ENCODE data around the gene NKRF.
A peak's percentile ranks its signal among the peaks of the same experiment; 100 is the strongest.

The NKRF gene

GRCh38 chrX:119607018-119607389 lies 780 bp upstream of the NKRF start:
- DNase-seq: no peak

GRCh38 chrX:119605464-119606279 lies 552 bp downstream of the NKRF start:
- DNase-seq: peak in 1 of 2 experiments; percentile 25

- DNase-seq: no peak
Measured at GRCh38 chrX:119604766-119605463, 1.3 kb downstream of the NKRF start.

GRCh38 chrX:119602701-119603255 lies 3.4 kb downstream of the NKRF start:
- DNase-seq: no peak

GRCh38 chrX:119589810-119590209 lies 16.4 kb downstream of the NKRF start:
- DNase-seq: no peak

- no peak for DNase-seq
Measured at GRCh38 chrX:119583431-119584059, 22.7 kb downstream of the NKRF start.

- no peak for DNase-seq
Measured at GRCh38 chrX:119579414-119579813, 26.8 kb downstream of the NKRF start.

GRCh38 chrX:119574394-119575266 lies 31.6 kb downstream of the NKRF start, which contains the start of gene UBE2A:
TSS of gene UBE2A (plus strand) at chrX:119574563. CDS start at chrX:119574712, 149 bp downstream.
- DNase-seq: peak; percentile 72 to 83

GRCh38 chrX:119573840-119574393 lies 32.3 kb downstream of the NKRF start:
- DNase-seq: peak; percentile 16 to 28

- DNase-seq: no peak
Measured at GRCh38 chrX:119573222-119573621, 33.0 kb downstream of the NKRF start.

- DNase-seq: no peak
Measured at GRCh38 chrX:119570351-119570835, 35.8 kb downstream of the NKRF start.

GRCh38 chrX:119565107-119565663 lies 41.0 kb downstream of the NKRF start, which contains the start of gene STEEP1:
TSS of gene STEEP1 (minus strand) at chrX:119565409. CDS start at chrX:119565355, 54 bp downstream.
- peak; percentile 90 to 92 for DNase-seq

GRCh38 chrX:119552508-119552907 lies 53.7 kb downstream of the NKRF start:
- no peak for DNase-seq

- DNase-seq: no peak
Measured at GRCh38 chrX:119549327-119550016, 56.8 kb downstream of the NKRF start.

- DNase-seq: no peak
Measured at GRCh38 chrX:119541188-119541587, 65.0 kb downstream of the NKRF start.

GRCh38 chrX:119539872-119540271 lies 66.4 kb downstream of the NKRF start:
- DNase-seq: no peak
